HG03457 (cell line): ENCODE data around the gene GAB3.

Source experiments
- ATAC-seq: cut with Tn5 transposase; IDR thresholded peaks from one replicate; pipeline ENCODE4 v1.9.1; 2021; ENCODE audit warnings: moderate number of reproducible peaks; ENCODE audit not compliant: unreplicated experiment

Gene GAB3

DNA sequence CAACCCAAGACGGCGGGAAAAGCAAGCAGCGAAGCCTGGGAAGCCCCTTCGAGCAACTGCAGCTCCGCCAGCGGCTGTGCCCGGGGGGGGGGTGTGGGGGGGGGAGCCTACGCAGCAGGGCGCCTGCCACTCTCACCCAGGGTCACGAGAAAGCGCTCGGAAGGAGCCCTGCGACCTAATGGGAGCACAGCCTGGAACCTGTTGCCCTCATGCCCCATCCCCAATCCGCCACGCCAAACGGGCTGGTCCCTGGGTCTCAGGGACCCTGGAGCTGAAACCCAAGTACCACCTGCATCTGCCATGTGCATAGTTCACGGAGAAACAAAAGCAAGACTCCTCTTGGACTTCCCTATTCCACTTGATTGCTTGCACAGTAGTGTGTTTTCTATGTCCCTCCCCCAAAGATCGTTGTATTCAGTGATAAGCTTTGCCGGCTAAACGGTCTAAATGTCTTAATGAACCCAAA lies 359 bp upstream of the GAB3 start:
- ATAC-seq, result no peak

DNA sequence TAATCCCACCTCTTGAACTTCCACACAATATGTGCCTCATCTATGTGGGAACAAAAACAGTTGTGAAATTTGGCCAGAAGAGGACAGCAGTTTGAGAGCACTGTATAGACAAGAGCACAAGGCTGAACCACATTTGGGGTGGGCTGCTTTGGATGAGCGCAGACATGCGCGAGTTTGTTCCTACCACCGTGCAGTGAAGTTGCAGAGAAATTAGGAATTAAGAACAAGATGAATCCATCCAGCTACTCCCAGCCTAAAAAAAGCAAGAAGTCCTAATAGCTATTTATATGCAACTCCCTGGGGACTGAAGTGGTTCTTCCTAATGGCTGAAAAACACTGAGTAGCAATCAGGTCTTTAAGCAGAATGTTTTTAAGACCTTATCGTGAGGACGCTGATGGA lies 1.0 kb downstream of the GAB3 start:
- ATAC-seq, result no peak

DNA sequence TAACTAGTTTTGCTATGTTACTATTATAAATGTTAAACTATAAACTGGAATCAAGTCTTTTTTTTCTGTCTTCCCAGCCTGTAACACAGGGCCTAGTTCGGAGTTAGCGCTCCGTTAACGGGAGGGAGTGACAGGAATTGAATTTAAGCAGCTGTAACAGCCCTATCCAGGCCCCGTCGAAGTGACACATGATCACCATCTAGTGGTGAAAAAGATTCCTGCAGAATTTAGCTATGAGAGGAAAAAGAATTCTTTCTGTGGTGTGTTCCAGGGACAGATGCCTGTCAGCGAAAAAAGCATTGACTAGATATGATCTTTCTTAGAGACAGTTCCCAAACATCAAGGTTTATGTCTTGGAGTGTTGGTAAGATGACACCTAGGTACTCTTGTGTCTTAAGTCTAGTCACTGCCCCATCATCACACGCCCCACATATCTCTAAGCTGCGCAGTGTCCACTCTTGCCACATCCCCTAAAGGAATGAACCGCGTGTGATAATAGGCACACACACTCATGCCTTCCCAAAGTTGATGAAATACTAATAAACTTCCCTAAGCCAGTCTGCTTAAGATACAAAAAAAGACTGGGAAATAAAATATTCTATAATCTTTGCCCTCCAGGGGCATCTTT lies 2.1 kb downstream of the GAB3 start:
- ATAC-seq, result no peak

DNA sequence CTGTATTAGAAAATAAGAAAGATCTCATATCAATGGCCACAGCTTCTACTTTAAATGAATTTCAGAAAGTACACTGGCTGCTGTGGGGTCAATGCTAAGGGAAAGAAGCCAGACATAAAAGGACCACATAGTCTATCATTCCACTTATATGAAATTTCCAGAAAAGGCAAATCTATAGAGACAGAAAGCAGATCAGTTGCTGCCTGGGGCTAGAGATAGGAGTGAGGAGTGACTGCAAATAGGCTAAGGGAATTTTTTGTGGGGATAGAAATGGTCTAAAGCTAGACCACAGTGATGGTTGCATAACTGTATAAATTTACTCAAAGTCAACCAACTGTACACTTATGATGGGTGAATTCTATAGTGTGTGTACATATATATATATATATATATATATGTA lies 8.3 kb downstream of the GAB3 start:
- ATAC-seq, result no peak

DNA sequence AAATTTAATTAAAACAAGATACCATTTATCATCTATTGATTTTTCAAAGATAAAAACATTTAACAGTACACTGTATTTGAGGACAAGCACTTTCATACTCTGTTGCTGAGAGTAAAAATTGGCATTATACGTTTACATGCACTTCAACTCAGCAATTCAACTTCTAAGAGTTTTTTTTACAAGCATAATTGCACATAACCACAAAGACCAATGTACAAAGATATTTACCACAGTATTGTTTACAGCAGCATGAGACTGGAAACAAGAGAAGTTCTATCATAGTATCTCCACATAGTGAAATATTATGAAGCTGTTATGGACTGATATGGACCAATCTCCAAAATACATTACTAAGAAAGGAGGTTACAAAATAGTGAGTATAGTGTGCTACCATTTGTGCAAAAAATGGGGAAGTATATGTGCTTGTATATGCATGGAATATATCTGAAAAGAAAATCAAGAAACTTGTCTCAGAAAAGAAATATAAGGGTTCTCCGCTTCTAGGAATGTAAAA lies 10.9 kb downstream of the GAB3 start:
- ATAC-seq, result no peak

DNA sequence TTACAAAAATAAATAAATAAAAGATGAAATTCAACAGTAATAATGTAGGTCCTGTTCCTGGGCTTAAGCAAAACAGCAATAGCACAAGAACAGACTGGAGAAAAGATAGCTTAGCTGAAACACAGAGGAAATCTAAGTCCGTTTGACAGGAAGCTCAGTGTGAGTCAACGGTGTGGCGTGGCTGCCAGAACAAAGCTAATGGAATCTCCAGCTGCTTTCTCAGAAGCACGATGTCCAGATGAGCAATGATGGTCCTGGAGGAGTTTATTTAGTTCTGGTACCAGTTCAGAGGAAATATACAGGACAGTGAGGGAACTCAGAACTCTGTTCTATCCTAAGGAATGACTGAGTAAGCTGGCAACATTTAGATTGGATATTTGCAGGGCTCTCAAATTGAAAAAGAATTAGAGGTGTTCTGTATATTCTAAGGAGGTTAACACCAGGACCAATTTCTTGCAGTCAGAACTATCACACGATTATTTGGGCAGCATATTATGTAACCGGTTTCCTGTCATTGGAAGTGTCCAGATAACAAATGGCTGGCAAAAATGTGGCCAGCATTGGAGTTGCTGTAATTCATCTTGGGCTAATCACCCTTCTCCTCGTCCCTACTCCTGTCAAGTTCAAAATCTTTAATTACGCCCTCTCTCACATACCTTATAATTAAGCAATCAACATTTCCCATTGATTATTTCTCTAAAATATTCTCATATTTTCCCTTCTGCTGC lies 12.7 kb downstream of the GAB3 start:
- no peak for ATAC-seq

DNA sequence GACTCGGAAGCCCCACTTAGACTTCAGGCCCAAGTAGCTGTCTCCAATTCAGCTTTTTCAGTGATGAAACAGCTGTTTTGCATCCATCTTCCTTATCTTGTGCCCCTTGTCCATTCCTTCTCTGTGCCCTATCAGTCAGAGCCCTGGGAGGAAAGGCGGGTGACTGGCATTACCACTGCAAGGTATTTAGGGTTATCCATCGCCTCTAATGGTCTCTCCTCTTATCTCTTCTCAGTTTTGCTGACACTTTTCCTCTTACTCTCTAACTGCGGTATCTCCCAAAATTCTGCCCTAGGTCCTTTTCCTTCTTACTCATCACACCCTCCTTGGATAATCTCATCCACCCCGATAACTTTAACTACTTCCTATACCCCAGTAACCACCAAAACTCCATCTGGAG lies 13.7 kb downstream of the GAB3 start:
- ATAC-seq, result no peak

DNA sequence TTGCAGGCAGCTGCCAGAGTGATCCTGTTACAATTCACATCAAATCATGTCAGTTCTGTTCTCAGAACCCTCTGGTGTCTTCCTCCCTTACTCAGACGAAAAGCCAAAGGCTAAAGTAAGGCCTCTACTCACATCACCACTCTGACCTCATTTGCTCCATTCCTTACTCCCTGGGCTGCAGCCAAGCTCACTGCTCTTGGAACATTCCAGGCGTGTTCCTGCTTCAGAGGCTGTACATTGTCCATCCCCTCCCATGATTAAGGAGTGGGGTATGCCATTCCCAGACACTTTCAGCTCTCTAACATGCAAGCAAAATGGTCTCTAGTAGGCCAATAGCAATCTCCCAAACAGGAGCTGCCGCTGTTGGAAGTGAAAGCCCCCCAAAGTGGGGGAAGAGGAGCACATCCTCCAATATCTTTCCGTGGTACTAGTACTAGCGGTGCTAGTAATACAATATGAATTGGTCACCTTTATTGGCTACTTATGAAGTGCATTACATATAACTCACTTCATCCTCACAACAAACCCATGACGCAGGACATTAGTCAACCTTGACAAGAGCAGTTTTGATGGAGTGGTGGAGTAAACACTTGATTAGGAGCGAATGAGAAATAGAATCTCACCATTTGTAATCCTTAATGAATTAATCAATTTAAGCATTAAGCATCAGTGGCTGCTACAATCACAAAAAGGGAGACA lies 15.0 kb downstream of the GAB3 start:
- ATAC-seq, result no peak

DNA sequence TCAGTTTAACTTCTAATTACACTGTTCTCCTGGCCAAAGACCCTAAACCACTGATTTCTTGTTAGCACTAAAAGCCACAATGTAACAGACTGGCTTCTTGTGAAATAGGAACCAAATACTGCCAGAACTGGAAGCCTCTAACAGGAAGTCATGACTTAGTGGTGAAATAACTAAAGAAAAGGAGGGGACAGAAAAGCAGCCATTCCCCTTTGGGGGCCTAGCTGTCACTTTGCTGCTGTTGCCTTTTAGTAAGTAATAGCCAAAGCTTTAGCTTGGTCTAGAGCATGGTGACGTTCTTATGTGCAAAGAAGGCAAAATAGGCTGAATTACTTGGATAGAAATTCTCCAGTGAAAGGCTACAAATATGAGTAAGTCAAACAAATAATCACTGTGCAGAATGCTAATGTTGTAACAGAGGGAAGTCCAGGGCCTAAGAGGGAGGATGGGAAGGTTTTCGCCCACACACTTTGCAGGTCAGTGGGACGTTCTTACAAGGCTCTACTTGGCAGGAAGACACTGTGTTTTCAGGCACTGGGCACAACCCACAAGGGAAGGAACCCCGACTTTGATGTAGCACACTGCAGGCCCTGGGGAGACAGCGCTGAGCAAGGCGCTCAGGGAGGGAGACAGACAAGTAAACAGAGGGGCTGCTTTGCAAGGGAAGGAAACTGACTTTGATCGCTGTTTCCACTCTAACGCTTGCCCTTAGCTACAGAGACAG lies 16.7 kb downstream of the GAB3 start:
- ATAC-seq, result no peak

DNA sequence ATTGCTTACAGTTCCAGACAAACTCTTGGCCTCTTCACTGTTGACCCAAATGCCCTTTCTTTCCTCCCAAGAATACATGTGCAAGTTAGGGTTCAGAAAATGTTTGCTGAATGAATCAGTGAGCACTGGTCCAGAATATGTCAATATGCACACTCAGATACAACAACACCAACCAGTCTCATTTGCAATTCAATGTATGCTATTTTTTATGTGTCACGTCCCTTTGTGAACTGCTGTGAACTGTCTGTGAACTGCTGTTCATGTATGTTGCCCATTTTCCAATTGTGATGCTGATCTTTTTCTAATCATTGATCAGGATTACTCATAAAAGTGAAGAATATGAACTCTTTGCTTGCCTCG lies 17.8 kb downstream of the GAB3 start:
- no peak for ATAC-seq

DNA sequence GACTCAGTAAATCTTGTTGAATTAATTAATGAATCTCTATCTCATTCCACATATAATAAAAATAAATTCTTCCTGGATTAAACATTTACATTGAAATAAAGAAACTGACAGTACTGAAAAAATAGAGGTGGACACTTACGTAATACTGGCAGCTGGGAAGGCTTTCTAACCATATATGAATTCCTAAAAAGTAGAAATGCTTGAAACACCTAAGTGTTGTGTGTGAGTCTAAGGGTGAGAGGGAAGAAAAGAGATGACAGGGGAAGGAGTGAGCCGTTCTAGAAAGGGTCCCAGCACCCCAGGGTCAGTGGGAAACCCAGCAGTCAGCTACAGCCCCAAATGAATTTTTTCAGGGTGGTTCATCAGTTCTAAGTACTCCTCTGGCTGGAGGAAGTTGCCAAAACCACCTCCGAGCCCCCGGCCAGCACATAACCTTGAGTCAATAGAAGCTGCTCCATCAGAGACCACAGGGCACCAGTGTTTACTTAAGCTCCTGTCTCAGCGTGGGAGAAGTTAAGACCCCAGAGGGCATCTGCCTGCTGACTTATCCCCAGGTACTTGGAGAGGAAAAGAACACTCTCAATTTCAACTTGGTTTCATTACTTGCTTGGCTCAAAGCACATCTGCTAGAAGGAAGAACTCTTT lies 18.3 kb downstream of the GAB3 start:
- ATAC-seq, result no peak

DNA sequence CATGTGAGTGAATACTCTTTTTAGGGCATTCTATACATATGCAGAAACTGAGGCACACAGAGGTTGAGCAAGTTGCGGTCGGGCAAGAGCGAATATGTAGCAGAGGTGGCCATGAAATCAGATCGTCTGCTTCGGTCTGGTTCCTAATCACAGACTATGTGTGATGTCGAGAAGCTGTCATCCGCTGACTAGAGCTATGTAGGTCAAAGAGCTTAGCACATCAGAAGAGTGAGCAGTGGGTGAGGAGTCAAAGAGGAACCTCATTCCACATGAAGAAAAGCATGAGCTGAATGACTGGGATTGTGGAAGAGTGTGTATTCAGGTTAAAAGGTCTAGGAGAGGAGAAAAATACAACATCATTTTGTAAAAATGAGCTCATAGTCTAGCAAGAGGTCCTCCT lies 19.0 kb downstream of the GAB3 start:
- no peak for ATAC-seq

DNA sequence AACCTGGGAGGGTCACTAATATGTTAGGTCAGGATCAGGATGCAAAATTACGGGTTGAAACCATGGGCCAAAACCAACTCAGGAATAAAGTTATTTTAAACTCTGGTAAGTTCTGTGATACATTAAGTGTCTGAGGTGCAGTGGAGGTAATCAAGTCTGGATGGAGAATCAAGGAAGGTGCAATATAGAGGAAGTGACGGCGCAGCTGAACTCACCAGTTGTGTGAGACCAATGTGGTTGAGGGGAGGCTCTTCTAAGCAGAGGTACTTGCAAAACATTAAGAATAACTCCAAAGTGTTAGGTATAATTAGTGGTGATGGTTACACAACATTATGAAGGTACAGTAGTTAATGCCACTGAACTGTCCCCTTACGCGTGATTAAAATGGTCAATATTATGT lies 19.7 kb downstream of the GAB3 start:
- no peak for ATAC-seq

DNA sequence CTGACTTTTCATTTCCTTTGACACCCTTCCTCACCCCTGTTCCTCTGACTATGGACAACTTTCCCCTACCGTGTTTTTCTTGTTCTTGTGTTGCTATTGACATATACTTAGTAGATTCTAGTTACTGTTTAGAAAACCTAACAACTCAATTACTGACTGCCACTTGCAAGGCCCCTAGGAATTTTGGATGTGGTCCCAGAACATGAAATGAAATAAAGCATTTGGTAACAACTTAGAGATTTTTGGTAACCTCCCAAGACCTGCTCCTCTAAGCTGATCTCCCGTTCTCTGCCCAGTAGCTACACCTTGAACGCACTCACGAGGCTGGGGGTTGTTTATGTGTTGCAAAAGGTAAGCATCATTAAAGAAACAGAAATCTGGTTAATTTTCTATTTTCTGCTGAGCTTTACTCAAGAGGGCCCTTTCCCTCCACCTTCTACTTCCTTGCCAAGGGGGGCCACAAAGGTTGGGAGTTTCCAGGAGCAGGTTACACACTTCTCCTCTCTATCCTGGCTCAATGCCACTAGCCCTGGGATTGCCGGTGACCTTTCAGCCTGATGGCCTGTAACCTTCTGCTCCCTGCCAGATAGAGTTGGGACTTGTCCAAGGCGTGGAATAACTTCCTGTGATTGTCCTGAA lies 20.5 kb downstream of the GAB3 start:
- no peak for ATAC-seq

DNA sequence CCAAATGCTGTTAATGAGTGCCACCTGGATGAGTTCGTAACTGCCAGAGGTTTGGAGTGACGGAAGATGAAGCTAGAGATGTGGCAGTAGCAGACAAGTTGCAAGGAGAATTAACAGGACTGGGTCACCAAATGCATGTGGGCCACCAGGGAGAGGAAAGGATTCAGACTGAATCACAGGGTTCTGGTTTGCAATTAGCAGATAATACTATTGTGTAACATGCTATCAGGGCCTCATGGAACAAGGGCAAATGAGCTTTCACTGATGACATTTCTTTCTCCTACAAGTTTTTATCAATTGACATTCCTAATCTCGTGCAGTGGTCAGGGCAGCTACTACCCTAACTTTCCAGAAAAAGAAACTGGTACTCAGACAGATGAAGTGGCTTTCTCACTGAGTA lies 21.4 kb downstream of the GAB3 start:
- no peak for ATAC-seq

DNA sequence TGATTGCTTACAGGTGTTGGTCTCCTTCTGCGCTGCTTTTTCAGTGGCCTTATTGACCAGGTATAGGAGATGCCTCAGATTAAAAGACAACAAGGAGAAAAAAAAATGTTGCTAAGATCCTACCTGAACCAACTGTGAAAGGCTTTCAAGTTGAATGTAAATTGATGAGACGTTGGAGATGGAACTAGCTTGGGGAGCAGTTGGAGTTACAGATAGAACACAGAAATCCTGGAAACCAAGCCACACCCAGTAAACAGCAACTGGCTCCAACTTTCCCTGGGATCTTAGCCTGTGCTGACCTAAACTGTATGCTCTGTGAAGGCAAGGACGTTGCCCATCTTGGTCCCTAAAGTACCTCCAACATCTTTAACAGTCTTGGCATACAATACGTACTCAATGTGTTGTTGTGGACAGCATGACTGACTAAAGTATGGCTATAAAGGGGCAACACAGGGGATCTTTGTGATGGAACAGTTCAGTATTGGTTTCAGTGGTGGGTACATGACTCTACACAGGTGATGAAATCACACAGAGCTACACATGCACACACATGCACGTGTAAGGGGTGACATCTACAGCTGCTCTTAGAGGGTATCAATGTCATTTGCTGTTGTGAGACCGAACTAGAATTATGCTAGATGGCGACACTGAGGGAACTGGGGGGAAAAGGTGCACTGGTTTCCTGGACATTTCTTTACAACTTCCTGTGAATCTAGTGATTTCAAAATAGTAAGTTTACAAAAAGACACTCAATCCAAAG lies 22.3 kb downstream of the GAB3 start:
- no peak for ATAC-seq

DNA sequence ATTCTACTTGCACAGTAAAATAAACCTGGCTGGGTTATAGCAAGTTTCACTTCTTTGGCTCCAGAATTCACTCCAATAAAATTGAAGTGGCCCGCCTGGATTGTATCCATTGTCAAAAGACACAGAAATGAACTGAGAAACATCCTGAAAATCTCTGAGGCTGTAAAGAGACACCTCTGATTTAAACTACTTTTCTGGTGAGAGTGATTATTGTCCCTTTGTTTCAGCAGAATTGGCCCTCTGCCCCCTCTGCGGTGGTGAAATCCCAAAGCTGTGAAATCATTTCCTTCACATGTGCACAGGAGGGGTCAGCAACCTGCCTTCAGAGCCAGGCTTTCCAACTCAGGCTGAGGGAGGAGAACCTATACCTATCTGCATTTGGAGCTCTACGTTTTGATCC lies 23.0 kb downstream of the GAB3 start:
- no peak for ATAC-seq

DNA sequence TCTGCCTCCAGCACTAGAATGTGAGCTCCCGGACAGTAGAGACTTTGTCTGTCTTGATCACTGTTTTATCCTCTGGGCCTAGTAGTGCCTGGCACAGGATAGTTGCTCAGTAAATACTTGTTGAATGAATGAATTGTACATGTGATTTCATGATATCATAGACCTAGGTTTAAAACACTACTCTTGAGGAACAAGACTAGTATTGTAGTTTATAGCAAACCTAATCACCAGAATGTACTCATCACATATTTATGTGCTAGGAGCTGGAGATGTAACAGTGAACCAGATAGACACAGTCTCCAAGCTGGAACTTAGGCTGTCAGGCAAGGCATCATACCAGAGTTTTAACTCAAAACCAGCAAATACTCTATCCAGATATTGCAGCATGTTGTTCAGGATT lies 23.5 kb downstream of the GAB3 start:
- ATAC-seq, result no peak

DNA sequence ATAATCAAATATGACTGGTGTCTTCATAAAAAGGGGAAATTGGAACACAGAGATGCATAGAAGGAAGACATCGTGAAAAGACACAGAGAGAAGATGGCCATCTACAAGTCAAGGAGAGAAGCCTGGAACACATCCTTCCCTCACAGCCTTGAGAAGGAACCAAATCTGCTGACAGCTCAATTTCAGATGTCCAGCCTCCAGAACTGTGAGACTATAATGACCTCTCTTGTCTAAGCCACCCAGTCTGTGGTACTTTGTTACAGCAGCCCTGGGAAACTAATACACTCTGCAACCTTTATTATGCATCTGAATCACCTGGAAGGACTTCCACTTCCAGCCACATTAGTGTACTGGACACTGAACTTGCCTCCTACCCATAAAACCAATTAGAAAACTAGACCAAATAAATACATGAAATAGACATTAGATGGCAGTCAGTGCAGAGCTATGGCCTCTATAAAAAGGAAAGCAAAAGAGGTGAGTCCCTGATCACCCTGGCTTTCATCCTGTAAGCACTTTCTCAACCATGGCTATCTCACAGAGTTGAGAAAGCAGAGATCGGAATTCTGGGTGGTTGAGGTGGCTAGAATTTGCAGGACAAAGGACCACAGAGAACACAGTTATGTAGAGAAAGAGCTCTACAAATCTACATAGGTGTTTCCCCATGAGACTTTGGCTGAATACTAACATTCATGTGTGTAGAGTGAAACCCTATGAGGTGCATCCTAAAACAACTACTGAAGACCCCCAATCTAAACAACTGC lies 25.7 kb downstream of the GAB3 start:
- no peak for ATAC-seq
